Measurements from ENCODE around the gene SLC35F6.

DNA sequence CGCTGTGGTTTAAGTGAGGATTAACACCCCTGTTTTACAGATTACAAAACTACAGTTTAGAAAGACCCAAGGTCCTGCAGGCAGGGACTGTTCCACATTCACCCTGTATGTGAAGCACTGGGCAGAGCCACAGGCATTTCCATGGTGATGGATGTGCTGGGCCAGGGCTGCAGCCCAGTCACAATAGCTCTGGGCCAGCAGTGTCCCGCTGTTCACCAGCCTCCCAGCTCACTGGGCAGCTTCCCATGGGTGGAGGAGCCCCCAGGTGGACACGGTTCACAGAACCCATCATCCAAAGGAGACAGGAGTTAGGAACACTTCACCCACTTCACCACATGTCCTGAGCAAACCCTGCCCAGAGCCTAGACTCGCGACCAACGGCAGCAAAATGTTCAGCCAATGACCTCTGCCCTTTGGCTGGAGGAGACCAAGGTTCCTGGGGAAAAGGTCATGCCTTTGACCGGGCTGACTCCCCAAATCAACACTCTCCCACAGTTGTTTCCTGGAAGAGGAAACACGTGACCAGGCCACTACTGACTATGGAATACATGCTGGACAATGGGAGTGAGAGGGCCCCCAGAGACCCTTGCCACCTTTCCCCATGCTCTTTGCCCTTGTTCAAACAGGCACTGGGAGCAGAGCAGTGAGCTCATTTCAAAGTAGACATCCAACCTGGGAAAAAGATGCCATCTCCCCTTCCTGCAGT is 28.0 kb upstream of the SLC35F6 start:
- no peak for TF ChIP-seq CTCF (IDR thresholded peaks at IDR 0.05)
- TF ChIP-seq POLR2A (IDR thresholded peaks at IDR 0.05), result no peak
